ENCODE measurements around the gene ATP6V0D1.
"Not testable (repeated sequence)": the region's sequence is repeated elsewhere in the genome, so short reads cannot be mapped to it uniquely, and the experiment has no call there.

The ATP6V0D1 gene

GRCh38 chr16:67429053-67429798, 51.7 kb downstream of the ATP6V0D1 start:
- no peak for DNase-seq (ENCODE audit: low read depth)

GRCh38 chr16:67428146-67428731, 52.7 kb downstream of the ATP6V0D1 start:
- DNase-seq (ENCODE audit: low read depth), result peak; percentile 75

GRCh38 chr16:67426950-67427349, 54.0 kb downstream of the ATP6V0D1 start:
- no peak for DNase-seq (ENCODE audit: low read depth)

DNA sequence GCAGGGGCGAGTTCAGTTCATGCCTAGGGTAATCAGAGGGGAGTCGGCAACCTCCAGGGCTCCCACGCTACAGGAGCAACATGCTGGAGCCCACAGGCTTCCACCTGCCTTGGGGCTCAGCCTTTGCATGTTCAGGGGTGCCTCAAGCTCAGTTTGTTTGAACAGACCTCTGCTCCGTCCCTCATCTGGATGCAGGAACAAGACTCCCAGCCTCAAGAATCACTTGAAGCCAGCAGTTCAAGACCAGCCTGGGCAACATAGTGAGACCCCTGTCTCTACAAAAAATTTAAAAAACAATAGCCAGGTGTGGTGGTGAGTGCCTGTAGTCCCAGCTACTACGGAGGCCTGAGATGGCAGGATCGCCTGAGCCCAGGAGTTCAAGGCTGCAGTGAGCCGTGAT, 54.9 kb downstream of the ATP6V0D1 start:
- DNase-seq (ENCODE audit: low read depth), result no peak

GRCh38 chr16:67425580-67425979, 55.4 kb downstream of the ATP6V0D1 start:
- no peak for DNase-seq (ENCODE audit: low read depth)

DNA sequence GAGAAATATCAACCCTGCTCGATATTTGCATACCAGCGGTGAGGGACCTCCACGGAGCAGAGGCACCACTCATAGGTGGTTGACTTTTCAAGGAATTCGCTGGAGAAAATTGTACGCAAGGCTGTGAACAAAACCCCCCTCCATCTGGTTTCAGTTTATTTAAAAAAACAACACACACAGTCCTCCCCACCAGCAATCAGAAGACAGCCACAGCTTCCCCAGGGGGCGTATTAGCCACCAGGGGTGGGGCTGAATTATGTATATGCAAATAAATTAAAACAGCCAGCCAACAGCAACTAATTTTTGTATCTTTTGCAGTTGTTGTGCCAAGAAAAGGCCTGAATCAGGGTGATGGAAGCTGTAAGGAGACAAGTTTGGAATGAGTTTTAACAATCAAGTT, 55.9 kb downstream of the ATP6V0D1 start:
- no peak for DNase-seq (ENCODE audit: low read depth)

GRCh38 chr16:67424261-67424615, 56.7 kb downstream of the ATP6V0D1 start:
- DNase-seq (ENCODE audit: low read depth), result no peak

DNA sequence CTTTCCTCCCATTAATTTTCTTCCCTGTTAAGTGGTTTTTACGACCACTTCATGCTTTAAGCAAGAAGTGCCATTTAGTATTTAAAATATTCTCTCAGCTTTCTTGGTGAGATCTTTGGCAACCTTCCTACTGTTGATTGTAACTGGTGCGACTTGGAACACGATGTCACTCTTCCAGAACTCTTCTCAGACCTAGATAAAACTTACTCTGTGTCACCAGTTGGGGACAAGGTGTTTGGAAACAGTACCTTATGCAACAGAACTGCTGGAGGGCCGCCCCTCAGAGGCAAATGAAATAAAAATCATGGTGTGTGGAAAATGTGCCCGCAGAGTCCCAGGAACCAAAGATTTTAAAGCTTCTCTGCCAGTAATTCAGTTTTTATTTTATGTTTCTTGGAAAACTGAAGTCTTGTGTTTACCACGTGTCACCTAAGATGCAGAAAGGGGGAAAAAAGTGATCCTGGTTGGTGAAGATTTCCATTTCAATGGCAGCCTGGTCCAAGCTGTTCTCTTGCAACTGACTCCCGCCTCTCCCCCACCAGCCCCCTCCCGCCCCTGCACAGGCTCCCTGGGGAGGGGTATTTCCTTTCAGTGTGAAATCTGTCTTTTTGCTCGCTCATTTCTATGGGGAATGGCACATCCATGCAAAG, 57.2 kb downstream of the ATP6V0D1 start:
- DNase-seq (ENCODE audit: low read depth), result no peak

DNA sequence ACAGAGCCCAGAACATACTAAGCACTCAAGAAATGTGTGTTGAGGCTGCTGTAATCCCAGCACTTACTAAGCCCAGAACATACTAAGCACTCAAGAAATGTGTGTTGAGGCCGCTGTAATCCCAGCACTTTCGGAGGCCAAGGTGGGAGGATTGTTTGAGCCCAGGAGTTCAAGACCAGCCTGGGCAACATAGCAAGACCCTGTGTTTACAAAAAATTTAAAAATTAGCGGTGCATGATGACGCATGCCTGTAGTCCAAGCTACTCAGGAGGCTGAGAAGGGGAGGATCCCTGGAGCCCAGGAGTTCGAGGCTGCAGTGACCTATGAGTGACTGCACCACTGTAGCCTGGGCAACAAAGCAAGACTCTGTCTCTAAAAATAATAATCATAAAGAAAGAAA, 57.9 kb downstream of the ATP6V0D1 start:
- DNase-seq (ENCODE audit: low read depth), result no peak

DNA sequence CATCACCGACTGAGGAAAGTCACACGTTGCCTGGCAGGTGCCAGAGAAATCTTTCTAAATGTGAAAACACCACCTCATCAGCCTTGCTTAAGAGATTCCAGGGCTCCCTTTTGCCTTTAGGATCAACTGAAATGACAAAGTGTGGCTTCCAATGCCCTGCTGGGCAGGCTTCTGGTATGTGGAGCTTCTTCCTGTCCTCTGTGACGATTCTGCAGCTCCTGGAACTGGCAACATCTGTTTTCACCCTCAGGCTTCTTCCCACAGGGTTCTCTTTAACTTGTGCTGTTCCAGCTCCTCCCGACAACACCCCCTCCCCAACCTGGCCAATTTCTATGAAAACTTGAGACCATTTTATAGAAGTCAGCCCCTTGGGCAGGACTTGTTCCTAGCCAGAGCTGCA, 59.9 kb downstream of the ATP6V0D1 start:
- DNase-seq (ENCODE audit: low read depth), result no peak

DNA sequence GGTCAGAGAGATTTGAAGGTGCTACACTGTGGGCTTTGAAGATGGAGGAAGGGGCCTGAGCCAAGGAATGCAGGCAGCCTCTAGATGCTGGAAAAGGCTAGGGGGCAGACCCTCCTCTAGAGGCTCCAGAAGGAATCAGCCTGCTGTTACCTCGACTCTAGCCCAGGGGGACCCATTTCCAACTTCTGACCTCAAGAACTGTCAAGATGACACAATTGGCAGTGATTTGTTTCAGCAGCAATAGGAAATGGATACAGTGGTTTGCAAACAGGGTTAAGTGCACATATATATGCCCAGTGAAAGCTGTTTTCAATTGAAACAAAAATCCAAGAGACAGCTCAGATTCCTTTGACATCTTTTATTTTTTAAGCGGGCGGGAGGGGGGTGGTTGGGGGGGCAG, 61.0 kb downstream of the ATP6V0D1 start:
- no peak for DNase-seq (ENCODE audit: low read depth)

GRCh38 chr16:67419502-67419901, 61.5 kb downstream of the ATP6V0D1 start:
- DNase-seq (ENCODE audit: low read depth), result no peak

DNA sequence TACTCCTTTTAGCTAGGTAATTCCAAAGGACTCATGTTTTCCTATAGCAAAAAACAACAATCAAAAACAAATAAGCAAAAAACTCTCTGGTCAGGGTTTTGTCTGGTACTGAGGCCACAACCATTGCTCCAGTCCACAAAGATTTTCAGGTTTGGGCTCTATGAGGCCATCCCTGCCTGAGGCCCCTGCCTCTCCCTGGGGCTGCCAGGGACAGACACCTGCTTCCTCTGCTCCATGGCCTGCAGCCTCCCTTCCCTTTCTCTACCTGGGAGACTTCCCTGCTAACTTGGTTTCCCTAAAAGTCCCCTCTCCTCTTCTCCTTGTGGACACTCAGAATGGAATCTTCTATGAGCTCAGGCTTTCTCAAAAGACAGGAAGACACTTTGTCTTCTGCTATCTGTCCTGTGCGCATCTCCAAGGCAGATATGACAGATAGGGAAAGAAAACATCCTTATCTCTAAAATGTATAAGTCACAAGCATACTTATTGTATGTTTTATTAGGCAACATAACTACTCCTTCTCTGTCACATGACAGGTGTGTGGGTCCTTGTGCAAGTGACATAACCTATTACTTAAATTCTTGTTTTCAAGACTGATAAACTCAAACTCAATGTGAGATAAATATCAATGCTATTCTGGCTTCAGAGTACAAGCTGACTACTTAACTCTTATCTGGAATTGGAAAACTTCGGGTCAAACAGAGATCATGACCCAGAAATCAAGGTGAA, 63.5 kb downstream of the ATP6V0D1 start:
- no peak for DNase-seq (ENCODE audit: low read depth)

DNA sequence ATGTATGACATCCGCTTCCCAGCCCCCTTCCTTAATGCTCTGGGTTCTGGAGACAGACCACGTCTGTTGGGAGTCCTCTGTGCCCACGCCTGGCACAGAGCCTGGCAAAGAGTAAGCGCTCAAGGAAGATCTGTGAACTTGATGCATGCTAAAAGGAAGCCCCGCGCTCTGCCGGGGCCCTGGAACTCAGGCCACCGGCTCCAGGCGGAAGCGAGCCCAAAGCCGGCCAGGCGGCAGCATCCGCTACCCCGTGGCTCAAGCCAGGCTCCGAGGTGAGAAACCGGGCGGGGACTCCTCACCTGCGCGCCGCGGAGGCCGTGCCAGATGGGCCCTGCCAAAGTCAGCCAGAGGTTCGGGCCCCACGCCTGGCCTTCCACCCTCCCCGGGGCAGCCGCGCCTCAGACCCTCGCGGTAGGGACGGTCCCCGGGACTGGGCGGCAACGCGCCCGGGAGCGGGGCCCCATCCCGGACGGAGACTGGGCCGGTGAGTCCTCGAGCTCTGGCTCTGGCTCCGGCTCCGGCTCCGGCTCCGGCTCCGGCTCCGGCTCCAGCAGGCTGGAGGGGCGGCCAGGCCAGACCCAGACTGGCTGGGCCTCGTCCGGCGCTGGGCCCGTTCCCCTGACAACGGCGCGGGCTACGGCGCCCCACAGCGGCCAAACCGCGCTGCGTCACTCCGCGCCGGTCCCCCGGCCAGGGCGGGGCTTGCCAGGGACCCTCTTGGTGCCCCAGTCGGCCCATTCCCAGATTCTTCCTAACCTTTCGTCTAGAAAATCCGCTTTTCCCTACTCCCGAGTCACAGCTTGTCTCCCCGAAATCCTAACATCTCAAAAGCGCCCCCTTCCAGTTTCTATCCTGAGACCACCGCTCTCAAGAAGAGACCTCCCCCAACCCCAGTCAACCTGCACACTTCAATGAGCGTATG, 64.8 kb downstream of the ATP6V0D1 start, which contains the start of gene ZDHHC1:
TSS of gene ZDHHC1 (minus strand) at position 606 of the 922 bp plus-strand sequence. CDS start 8,702 bp downstream, outside the sequence.
- peak; percentile 76 for DNase-seq (ENCODE audit: low read depth)

GRCh38 chr16:67415421-67415820, 65.5 kb downstream of the ATP6V0D1 start:
- not testable (repeated sequence) for DNase-seq (ENCODE audit: low read depth)

DNA sequence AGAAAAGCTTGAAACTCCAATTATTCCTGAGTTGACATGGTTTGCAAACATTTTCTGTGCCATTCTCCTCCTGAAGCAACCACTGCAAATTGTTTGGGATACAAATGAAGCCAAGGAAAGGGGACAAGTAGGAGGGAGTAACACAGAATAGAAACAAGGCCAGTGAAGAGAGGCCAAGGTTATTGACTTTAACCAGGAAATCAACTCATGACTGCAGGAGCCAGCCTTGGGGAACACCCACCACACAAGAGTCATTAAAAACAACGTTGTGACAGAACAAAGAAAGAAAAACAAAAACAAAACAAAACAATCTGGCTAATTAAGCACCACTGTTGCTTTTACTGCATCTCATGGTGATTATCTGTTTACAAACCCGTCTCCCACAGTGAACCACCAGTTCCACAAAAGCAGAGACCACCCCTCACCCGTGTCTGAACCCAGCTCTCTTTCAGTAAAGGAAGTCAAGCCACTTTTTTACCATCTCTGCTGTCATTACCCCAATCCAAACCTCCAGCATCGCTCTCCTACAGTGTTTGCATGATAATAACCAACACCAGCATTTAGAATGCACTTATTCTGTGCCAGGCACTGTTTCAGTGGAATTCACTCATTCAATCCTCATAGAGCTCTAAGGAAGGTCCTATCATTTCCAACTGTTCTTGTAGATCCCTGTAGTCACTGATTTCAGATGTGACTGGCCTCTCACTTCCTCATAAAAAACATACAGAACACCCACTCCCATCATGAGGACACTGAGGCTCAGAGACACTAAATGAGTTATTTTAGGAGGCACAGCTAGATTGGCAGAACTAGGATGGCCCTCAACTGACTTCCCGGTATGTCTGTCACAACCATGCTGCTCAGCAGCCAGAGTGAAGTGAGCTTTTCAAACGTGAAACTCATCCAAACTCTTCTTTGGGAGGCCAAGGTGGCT, 66.7 kb downstream of the ATP6V0D1 start:
- no peak for DNase-seq (ENCODE audit: low read depth)

GRCh38 chr16:67412294-67412693, 68.7 kb downstream of the ATP6V0D1 start:
- DNase-seq (ENCODE audit: low read depth), result no peak

GRCh38 chr16:67411339-67411738, 69.6 kb downstream of the ATP6V0D1 start:
- DNase-seq (ENCODE audit: low read depth), result no peak

DNA sequence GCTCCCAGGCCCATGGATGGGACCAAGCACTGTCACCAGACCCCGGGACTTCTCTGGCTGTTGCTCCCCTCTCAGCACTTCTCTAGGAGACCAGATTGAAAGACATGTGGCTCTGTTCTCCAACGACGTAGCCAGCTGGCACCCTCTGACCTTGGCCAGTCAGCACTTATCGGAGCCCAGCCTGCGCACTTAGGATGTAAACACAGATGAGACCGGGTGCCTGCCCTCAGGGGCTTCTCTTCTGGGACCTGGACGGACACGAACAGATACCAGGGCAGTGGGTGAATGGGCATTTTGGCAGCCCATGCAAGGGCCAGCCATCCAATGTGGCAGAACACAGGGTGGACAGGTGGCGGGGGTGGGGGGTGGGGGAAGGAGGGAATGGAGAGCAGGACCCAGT, 71.3 kb downstream of the ATP6V0D1 start:
- no peak for DNase-seq (ENCODE audit: low read depth)

DNA sequence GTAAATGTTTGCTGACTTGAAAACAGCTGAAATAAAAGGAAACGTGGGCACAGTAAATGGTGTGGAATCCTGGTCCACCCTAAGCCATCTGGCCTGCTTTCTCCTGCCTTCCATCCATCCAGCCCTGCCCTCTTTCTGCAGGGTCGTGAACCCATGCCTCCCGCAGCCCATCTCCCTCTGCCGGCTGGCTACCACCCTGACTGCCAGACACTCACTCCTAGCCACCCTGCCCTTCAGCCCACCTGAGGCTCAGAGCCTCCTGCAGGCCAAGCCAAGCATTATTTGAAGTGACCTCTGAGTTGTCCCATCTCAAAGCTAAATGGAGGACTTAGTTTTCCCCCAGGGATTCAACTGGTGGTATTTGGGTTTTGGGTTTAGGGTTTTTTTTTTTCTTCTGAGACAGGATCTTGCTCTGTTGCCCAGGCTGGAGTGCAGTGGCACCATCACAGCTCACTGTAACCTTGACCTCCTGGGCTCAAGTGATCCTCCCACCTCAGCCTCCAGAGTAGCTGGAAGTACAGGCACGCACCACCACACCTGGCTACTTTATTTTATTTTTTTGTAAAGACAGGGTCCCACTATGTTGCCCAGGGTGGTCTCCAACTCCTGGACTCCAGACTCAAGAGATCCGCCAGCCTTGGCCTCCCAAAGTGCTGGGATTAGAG, 73.0 kb downstream of the ATP6V0D1 start:
- DNase-seq (ENCODE audit: low read depth), result no peak
